AG08396 (cell line): ENCODE results near the gene TBC1D22A.

Source experiments
- DNase-seq: peaks from one replicate; pipeline ENCODE4 v3.0.0; 2012; ENCODE audit warnings: low spot score, mixed read lengths

TBC1D22A gene

DNA sequence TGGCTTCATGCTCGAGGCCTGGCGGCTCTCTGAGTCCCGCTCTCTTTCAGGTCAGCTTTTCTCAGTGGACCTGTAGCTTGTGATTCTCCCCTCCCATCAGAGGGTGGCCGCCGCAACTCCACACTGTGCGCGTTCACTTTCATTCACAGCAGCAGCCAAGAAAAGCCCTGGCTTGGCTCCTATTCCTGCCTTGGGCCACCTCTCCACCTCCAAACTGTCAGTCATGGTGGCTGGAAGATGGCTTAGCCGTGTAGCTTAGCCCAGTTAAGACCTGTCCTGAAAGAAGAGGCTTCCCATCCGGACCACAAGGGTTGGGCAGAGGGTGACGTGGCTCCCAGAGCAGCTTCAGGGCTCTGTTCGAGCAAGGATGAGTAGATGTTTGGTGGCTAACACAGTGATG is 125.5 kb downstream of the TBC1D22A start:
- no peak for DNase-seq

DNA sequence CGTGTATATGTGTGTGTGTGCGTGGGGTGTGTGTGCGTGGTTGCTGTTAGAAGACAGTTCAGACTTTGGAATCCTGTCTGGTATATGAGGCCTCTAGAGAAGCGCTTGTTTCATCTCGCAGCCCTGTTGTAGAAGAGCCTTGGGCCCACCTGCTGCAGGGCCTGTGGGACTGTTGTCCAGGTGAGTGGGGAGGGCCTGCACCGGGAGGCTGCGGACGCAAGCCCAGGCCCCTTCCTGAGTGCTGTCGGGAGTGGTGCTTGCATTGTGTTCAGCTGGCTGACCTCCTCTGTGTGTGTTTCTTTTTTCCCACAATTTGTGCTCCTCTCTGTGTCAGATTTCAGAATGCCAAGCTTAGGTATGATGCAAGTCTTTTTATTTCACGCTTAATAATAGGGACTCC is 128.4 kb downstream of the TBC1D22A start:
- no peak for DNase-seq

- no peak for DNase-seq
These were observed 129.0 kb downstream of the TBC1D22A start for GRCh38 chr22:46891382-46891951.

DNA sequence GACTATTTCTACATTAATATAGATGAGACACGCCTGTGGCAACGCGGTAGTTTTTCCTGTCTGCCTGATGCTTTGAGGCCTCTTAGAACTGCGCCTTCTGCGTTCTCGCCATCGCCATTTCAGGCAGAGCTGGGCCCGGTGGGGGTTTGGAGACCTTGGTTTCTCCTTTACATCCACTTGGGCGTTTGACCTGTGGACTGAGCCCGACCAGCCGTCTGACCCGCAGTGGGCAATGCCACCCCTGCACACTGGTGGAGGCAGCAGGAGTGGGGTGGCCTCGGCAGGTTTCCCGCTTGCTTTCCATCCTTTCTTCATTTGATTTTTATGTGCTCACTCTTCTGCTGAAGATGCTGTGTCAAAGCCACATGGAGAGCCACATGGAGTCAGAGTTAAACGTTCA is 130.4 kb downstream of the TBC1D22A start:
- DNase-seq: no peak

DNA sequence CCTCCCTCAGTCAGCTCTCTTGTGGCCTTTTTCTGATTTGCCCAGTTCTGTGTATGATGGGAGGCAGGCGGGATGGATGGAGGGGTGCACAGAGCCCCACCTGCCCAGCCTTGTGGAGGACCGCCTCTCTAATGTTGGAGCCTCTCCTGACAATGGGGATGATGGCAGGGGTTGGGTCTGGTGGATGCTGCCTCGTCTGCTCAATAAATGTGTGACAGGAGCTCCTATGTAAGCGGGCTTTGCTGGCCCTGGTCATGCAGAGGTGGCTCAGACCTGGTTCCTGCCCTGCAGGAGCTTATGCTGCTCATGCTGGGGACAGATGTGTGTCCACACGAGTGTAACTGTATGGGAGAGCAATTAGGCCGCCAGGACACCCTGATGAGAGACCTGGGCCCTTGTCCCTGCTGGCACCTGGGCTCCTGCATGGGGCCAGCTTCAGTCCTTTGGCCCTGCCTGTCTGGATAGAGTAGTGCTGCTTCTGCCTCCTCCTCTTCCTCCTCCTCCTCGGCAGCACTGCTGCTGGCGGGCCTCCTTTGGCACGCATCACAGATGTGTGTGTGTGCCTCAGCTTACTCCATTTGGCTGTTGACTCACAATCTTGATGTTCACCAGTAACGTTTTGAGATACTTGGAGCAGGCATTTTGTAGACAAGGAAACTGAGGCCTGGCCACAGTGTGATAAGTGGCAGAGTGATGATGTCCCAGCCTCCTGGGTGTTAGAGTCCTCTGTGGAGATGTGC is 131.0 kb downstream of the TBC1D22A start:
- no peak for DNase-seq

- peak; percentile 62 for DNase-seq
These were observed 131.7 kb downstream of the TBC1D22A start for GRCh38 chr22:46894081-46894671.

GRCh38 chr22:46894851-46895640 is 132.6 kb downstream of the TBC1D22A start:
- no peak for DNase-seq

GRCh38 chr22:46895753-46896152 is 133.3 kb downstream of the TBC1D22A start:
- no peak for DNase-seq

DNA sequence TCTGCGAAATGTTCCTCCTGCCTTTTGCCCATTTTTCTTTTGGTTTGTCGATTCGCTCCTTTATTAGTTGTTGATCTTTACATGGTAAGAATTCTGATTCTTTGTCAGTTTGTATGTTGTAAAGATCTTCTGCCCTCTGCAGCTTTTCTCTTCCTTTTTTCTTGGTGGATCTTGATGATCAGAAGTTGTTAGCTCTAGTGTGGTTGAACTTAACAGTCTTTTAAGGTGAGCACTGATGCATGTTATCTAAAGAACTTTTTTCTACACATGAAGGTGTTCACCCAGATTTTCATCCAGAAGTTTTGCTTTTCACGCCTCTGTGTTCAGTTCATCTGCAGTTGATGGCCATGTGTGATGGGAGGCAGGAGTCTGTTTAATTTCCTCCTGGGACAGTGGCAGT is 133.7 kb downstream of the TBC1D22A start:
- DNase-seq: no peak

DNA sequence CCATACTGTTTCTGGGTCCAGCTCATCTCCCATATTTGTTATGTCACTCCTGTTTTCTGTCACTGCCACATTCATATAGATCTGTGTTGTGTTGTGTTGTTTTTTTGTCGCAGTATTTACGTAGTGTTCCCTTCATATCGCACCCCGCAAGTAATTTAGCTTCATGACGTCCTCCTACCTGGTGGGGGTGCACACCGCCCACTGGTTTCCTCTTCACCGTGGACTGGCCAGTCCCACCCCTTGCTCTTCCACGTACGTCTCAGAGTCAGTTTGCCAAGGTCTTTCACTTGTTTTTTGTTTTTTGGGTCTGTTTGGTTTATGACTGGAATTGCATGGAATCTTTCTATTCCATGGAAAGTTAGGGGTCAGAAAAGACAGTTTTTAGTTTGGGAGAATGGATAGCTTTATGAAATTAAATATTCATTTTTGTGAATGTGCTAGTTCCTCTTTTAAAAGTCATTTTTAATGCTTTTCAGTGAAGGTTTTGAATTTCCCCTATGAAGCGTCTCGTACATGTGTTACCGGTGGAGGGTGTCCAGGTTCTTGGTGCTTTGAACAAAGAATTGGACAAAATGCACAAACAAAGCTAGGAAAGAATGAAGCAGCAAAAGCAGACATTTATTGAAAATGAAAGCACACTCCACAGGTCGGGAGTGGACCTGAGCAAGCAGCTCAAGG is 134.3 kb downstream of the TBC1D22A start:
- no peak for DNase-seq

- no peak for DNase-seq
These were observed 134.8 kb downstream of the TBC1D22A start for GRCh38 chr22:46897246-46897623.

GRCh38 chr22:46900549-46900948 is 138.1 kb downstream of the TBC1D22A start:
- DNase-seq: no peak

- no peak for DNase-seq
These were observed 140.0 kb downstream of the TBC1D22A start for GRCh38 chr22:46902436-46902835.

- DNase-seq: no peak
These were observed 140.8 kb downstream of the TBC1D22A start for GRCh38 chr22:46902998-46903916.

DNA sequence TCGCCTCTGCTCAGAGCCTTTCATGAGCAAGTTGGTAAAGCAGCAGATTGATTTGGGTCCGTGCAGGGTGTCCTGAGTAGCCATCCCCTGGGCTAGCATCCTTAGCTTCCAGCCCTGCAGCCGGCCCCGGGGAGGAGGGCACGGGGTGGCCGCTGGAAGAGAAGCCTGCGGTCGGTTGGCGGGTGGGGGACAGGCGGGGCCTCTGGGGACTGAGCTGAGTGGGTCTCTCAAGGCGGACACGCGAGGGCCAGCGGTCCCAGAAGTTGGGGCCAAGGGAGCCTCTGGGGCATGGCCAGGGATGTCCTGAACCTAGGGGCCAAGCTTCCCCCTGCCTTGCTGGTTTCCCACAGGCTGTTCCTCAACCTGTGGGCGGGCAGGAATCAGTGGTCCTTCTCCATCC is 143.0 kb downstream of the TBC1D22A start:
- DNase-seq: no peak

DNA sequence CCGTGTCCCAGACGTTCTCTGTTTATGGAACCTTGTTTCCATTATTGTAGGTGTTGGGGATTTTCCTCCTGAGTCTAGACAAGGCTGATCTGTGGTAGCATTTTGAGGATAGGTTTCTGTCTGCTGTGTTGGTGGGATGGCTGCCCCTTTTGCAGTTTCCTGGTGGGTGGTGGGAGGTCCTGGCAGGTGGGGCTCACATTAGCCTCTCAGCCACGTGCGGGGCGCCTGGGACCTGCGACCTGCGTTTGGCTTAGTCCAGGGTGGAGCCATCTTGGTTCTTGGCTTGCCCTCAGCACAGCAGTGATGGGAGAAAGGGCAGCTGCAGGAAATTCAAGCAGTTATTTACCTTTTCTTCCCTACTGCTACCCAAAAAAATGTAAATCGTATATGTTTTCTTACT is 143.4 kb downstream of the TBC1D22A start:
- no peak for DNase-seq

DNA sequence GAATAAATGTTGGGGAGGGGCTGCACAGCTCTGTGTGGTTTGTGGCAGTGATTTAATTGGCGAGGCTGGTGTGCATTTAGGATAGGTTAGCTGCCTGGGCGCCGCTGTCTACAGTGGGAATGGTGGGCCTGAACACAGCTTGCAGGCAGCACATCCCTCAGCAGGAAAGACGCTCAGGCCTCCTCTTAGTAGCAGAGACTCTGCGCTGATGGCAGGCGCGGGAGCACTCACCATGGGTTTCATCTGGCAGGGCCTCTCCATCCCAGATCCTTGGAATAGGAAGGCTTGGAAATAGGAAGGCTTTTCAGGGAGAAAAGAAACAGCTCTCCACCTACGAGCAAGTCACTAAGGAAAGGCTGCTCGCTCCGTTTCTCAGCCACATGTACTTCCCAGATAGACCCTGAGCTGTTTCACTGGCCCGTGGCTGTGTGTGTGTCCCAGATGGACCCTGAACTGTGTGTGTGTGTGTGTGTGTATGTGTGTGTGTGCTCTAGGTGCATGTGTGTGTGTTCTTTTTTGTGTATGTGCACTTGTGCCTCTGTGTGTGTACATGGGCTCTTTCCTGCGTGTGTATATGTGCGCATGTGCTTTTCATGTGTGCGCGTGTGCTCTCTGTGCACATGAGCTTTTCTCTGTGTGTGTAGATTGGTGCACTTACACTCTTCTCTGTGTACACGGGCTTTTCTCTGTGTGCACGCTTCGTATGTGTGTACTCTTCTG is 144.0 kb downstream of the TBC1D22A start:
- DNase-seq: no peak

DNA sequence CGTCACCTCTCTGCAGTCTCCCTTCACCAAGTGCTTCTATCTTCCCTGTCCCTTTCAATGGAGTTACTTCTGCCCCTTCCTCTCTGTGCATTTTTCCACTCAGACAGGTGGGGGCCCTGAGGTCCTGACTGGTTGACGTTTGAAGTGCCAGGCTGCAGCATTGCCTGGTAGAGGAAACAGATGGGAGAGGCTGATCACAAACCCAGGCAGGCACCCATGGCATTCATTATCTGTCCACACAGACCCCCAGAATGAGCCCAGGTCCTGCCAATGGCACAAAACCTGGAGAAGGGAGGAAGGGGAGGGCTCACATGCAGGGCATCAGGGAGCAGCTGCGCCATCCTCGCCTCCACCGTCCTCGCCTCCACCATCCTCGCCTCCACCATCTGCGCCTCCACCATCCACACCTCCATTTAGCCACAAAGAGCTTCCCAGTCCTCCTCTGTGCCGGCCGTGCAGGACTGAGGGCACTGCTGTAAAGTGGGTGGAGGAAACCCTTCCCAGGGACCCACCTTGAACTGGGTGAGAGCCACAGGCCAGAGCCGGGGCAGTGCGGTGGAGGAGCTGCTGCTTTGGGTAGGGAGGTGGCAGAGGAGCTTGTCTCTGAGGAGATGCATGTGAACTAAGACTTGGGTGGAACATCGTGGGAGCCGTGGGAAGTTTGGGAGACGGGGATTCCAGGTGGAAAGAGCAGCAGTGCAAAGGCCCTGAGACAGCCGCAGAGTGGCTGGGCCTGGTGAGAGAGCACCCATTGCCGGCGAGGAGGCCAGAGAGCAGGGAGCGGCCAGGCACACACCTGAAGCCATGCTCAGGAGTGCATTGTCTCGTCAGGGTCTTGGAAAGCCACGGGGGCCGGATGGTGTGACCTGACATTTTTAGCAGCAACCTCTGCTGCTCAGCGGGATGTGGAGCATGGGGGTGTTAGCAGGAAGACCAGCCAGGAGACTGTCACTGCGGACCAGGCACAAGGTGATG is 145.1 kb downstream of the TBC1D22A start:
- DNase-seq: no peak

GRCh38 chr22:46908641-46909107 is 146.2 kb downstream of the TBC1D22A start:
- DNase-seq: no peak
